ENCODE measurements around the gene PROKR1.
"Not testable (repeated sequence)": the region's sequence is repeated elsewhere in the genome, so short reads cannot be mapped to it uniquely, and the experiment has no call there.

Gene PROKR1
- total RNA-seq: 0 to 1.2 (median 0) reads per million in 17 experiments

DNA sequence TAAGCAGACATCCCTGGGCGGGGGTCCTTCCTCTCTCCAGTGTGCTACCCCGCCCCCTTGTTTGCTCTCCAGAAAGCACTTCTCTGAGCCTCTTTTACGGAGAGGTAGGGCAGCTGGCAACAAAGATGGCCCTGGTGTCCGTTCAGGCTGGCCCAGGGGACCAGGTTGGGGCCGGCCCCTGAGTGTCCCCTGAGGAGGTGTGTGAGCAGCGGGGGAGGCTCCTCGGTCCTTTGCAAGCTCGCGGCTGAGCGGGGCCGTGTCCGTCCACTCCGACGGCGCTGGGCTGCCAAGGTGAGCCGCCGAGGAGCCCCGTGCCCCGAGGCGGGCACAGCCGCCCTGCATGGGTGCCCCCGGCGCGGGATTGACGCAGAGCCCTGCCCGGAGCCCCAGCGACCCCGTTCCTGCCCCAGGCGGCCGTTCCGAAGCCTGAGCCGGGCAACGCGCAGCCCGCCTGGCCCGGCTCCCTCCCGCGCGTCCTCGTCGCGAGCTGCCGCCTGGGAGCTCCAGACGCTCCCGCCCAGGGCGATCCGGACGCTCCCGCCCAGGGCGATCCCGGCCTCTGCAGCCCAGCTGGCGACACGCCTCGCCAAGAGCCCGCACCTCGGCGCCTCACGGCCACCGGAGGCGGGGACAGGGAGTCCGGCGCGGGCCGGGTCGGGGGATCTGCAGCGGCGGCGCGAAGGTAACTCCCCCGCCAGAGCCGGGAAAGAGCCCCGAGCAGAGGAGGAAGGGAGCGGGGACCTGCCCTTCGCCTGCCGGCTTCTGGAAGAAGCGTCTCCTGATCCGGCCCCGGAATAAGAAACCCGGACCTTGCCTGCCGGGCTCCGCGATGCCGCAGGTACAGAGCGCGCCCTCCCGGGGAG, at the start of gene PROKR1:
PROKR1 (plus strand) TSS at position 569 of the 863 bp plus-strand sequence. CDS start 2,243 bp downstream, outside the sequence.
- DNase-seq: peak; percentile 36 to 69 (median 48)

DNA sequence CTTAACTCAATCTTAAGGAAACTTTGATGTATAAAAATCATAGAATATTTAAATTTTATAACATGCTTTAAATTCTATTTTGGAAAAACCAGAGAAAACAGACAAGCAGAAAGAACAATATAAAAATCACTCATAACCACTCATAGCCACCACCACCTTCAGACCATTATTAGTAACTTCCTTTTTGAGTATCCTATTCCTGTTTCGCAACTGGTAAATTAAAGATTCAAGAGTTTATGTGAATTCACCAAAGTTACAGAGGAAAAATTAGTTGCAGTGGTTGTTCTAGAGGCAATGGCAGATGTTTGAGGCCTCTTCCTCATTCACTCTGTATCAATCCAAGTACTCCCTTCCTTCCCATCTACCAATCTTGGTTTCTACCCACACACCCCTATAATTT, 49.3 kb upstream of the PROKR1 start:
- peak in 3 of 4 experiments; percentile 3 to 44 (median 41) for DNase-seq

DNA sequence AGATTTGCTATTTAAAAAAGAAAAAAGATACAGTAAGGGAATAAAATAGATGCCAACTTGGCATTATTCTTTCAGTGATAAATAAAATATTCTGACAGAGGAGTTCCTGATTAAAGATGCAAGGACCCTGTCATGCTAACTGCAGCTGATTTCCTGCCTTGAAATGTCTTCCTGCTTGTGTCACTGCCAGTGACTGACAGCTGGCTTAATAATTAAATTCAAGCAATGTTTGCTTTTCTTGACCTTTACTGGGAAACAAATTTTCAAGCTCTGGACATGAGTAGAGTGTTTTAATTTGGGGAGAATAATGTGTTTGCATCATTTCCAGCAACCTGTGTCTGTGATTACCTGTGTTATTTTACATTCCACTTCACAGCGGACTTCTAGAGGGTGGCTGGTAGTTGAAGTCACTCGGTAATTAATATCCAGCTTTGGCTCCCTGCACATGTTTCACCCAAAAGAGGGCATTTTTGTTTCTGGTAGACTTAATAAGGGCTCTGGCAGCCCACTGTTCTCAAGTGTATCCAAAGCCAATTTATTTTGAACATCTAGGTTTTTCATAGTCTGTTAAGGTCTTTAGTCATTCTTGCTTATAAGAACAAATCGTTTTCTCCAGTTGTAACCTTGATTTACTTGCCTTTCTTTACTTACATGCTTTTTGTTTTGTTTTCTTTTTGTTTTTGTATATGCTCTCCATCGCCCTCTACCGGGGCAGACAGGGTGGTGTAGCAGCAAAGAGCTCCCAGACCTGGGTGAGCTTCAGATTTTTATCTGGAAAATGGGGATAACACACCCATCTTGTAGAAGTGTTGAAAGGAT, 48.5 kb upstream of the PROKR1 start:
- peak; percentile 49 to 73 (median 65) for DNase-seq

DNA sequence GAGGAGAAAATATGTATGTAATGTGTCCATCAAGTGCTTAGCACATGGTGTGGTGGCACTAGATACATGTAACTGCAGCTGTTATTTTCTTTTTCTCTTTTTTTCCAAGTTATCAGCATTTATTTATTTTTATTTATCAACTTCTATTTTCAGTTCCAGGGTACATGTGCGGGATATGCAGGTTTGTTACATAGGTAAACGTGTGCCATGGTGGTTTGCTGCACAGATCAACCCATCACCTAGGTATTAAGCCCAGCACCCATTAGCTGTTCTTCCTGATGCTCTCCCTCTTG, 47.9 kb upstream of the PROKR1 start:
- DNase-seq: not testable (repeated sequence)

DNA sequence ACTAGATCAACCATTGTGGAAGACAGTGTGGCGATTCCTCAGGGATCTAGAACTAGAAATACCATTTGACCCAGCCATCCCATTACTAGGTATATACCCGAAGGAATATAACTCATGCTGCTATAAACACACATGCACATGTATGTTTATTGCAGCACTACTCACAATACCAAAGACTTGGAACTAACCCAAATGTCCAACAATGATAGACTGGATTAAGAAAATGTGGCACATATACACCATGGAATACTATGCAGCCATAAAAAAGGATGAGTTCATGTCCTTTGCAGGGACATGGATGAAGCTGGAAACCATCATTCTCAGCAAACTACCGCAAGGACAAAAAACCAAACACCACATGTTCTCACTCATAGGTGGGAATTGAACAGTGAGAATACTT, 42.9 kb upstream of the PROKR1 start:
- not testable (repeated sequence) for DNase-seq

DNA sequence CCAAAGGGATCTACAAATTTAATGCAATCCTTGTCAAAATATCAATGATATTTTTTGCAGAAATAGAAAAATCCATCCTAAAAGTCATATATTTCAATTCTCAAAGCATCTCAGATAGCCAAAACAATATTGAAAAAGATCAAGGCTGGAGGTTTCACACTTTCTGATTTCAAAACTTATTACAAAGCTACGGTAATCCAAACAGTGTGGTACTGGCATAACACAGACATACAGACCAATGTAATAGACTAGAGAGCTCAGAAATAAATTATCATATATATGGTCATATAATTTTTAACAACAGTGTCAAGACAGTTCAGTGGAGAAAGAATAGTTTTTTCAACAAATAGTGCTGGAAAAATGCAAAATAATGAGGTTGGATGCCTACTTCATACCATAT, 40.3 kb upstream of the PROKR1 start:
- no peak for DNase-seq

DNA sequence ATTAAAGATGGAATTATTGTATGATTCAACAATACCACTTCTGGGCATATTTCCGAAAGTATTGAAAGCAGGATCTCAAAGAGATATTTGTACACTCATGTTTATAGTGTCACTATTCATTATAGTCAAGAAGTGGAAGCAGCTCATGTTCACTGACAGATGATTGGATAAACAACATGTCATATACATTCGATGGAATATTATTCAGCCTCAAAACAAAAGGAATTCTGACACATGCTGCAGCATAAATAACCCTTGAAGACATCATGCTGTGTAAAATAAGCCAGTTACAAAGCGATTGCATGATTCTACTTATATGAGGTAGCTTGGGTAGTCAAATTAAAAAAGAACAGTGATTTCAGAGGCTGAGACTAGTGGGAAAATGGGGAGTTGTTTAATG, 39.3 kb upstream of the PROKR1 start:
- DNase-seq: no peak

DNA sequence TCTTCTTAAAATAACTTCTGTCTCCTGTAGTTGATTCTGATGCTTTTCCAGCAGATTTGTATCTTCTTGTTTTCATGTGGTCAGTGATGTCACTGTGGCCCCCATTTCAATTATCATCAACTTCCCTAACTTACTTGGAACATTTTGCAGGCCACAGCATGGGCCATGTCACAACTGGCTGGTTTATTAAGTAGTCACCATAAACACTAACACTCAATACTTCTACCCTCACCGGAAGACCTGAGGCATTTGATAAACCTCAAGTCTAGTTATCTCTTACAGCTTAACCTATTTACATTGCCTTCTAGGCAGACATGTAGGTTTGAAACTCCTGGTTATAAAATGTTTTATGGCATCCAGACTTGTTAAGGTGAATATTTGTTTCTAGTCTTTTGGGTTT, 37.4 kb upstream of the PROKR1 start:
- peak in 3 of 4 experiments; percentile 9 to 31 (median 19) for DNase-seq

DNA sequence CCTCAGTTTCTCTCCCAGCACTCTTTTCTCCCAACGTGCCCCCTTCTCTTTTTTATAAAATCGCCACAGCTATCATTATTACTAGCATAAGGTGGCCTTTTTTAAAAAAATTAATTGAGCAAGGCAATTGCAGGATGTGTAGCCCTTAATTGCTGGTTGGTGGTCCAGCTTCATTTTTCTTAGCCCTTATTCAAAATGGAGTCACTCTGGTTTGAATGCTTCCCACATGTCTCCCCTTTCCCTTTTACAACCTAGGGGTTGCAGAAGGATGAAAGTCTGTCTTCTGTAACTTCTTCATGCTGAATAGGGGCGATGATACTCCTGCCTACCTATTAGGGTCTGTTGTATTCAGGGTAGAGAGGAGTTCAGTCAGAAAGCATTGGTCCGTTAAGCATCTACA, 36.6 kb upstream of the PROKR1 start:
- DNase-seq: no peak

DNA sequence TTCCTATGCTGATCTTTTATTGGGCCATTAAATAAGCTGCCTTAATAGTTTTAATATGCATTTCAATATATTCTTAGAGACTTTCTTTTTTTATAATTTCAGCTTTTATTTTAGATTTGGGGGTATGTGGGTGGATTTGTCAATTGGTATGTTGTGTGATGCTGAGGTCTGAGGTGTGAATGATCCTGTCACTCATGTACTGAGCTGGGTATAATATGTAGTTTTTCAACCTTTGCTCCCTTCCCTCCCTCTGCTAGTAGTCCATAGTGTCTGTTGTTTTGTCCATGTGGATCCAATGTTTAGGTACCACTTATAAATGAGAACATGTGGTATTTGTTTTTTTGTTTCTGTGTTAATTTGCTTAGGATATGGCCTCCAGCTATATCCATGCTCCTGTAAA, 35.5 kb upstream of the PROKR1 start:
- no peak for DNase-seq

DNA sequence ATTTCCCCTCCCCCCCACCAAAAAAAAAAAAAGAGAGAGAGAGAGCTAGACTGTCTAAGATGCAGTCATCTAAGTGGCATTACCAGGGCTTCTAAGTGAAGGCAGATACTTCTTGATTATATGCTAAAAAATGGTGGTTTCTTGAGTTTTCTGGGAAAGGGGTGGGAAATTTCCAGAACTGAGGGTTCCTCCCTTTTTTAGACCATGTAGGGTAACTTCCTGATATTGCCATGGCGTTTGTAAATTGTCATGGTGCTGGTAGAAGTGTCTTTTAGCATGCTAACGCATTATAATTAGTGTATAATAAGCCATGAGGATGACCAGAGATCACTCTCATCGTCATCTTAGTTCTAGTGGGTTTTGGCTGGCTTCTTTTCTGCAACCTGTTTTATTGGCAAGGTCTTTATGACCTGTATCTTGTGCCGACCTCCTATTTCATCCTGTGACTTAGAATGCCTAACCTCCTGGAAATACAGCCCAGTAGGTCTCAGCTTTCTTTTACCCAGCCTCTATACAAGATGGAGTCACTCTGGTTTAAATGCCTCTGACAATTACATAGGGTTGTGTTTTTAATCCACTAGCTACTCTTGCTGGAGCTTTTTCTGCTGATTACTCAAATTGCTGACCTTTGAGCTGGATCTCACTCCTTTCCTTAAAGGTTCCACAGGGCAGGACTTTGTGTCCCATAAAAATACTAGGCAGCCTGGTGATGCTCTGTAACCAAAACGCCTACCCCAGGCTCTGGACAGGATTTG, 30.4 kb upstream of the PROKR1 start:
- DNase-seq: no peak

DNA sequence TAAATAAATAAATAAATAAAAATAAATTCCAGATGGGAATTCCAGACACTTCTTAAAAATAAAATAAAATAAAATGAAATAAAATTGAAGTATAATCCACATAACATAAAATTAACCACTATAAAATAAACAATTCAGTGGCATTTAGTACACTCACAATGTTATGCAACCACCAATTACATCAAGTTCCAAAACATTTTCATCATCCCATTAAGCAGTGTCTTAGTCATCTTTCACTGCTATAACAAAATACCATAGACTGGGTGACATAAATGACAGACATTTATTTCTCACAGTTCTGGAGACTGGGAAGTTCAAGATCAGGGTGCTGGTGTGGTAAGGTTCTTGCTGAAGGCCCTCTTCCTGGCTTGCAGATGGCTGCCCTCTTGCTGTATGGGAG, 22.6 kb upstream of the PROKR1 start:
- peak in 2 of 4 experiments; percentile 27 to 38 for DNase-seq

DNA sequence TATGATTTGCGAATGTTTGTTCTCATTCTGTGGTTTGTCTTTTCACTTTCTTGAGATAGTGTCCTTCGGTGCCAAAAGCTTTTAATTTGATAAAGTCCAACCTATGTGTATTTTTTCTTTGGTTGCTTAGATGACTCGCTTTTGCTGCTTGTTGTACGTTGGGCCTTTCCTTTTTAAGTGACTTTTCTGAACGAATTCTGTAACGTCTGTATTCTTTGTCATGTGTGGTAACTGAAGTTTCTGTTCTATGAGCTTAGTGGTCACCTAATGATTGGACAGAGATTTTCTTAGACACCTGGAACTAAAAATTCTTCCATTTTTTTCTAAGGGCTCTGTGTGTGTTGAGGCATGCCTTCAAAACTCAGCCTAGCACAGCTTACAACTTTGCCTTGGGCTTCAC, 19.6 kb upstream of the PROKR1 start:
- no peak for DNase-seq

DNA sequence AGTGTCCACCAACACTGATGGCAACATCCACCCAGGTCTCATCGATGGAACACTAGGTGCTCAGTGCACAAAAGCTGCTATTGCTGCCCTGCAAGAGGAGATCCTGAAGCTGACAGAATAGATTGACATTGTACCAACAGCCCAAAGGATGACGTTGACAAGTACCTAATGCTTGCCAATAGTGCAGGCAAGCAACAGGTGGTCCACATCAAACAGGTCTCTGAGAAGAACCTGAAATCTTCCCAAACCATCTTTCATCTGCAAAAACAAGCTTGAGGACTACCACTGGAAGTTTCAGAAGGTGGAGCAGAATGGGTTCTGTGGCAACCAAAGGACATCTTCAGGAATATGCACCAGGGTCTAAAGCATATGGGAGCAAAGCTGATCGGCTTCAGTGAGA, 15.8 kb upstream of the PROKR1 start:
- DNase-seq: no peak

DNA sequence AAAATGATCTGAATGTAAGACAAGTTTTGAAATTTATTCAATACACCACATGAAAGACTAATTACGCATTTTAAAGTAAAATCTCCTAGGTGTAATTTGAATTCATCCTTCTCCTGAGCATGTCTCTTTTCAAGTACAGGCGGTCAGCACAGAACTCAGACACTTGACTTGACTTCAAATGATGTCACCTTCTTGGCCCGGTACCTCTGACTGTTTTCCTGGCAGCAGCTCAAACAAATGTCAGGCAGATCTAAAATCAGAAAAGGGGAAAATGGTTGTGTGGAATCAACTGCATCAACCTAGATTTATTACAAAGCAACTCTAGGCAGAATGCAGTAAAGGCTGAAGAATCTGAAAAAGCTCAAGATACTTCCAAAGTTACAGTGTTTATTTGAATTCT, 11.4 kb upstream of the PROKR1 start:
- no peak for DNase-seq

DNA sequence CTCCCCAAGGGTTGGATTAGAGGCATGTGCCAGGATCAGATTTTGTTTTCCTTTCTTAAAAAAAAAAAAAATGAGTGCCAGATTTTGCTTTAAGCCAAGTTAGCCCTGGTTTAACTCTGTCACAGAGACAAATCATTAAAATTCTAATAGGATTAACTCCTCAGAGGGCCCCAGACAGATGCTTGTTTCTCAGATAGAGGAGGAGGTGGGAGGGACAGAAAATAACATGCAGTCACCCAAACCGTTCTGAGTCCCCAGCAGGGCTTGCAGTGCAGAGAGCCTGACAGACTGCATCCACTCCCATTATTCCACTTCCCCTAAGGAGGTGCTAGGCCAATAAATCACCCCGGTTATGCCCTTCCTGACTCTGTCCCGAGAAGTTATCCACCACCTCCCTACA, 6.3 kb upstream of the PROKR1 start:
- DNase-seq: no peak

DNA sequence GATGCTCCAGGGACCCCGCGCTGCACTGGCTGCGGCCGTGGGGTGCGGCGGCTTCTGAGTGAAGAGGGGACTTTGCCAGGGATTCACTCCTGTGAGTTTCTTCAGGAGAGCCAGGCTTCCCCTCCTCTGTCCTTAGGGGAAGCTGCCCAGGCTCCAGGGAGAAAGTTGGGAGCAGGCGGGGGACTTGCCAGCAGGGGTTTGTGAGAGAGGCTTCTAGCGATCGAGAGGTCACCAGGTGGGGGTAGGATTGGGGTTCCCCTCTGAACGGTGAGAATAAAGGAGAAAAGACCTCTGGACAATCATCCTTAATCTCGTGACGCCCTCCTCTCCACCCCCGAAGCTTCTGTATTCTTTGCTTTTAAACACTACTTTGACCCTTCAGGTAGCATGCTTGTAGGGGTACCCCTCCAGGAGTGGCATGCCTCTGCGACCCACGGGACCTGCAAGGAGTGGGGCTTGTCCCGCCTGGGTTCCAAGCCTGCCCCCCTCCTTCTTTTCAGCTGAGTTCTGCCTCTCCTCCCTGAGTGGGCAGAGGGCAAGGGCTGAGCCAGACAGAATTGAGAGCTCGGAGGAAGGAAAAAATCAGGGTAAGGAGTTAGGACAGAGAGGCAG, 601 bp downstream of the PROKR1 start:
- DNase-seq: no peak

DNA sequence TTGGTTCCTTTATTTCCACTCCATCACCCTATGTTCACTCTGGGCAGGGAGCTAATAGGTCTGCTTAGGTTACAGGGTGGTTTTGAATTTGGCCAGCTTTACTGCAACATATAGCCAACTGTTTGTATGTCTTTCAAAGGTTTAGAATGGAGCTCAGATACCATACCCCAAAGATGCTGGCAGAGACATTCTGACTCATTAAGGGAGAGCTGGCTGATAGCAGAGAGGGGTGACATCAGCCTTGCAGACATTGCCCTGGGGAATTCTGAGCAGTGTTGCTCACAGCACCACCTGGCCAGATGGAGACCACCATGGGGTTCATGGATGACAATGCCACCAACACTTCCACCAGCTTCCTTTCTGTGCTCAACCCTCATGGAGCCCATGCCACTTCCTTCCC, 2.1 kb downstream of the PROKR1 start:
- DNase-seq: no peak

DNA sequence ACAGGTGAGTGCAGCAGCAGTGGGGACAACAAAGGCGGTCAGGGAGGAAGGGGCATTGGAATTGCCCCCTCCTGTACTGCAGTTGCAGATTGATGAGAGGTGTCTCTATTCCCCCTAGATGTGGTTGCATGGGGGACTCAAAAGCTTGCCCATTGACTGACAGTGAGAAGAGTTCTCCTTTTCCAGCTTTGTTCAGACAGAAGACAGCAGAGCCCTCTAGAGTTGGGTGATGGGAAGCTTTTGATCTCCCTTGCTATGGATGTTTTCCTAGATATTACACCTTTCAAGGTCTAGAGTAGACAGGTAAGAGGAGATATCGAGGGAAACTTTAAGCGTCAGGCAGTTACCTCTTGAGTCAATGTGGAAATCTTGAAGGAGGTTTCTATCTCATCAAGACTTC, 2.9 kb downstream of the PROKR1 start:
- peak in 3 of 4 experiments; percentile 16 to 32 (median 26) for DNase-seq

DNA sequence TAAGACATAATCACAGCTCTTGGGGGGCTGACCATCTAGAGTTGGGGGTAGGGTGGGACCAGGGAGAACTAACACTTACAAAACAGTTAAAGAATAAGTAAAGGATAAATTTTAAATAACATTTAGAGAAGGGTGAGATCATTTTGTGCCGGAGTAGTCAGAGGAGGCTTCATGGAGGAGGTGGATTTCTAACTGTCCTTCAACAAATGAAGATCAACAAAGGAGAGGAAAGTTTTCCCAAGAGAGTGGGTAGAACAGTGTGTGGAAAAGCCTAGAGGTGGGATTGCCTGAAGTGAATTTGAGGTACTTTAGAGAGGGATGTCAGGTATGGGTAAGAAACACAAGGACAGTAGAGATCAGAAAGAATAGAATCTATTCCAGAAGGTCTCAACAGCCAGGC, 7.3 kb downstream of the PROKR1 start:
- no peak for DNase-seq

DNA sequence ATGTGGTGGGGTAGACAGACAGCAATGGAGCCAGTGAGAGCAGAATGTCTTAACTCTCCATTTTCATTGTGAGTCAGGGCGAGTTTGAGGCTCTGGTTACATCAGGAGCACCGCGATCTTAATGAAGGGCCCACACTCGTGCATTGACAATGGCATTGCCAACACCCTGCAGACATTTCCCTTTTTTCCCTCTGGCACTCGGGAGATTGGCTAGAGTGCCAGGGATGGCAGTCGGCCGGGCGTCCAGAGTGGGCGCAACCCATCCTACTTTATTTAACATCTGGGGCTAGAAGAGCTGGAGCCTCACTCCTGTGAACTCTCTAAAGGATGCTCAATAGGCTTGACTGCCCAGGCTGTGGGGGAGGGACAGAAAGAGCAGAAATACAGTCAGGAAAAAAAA, 9.7 kb downstream of the PROKR1 start:
- DNase-seq: no peak

DNA sequence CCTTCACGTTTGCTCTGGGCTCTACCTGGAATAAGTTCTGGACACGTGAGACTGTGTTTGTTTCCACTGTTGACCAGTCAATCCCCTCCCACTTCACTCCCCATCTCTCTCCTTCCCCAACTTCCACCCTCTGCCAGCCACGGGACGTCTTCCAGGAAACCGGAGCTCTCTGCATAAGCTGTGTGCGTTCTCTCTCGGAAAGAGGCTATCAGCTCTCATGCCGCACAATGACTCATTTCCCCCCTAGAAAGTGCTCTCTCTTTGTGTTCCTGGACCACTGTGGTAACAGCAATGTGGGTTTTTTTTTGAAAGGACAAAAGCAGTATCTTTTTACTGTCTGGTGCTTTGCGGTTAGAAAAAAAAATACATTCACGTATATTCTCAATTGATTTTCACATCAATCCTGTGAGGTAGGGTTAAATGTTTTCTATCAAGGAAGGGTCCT, 10.2 kb downstream of the PROKR1 start:
- DNase-seq: peak; percentile 22 to 56 (median 50)

DNA sequence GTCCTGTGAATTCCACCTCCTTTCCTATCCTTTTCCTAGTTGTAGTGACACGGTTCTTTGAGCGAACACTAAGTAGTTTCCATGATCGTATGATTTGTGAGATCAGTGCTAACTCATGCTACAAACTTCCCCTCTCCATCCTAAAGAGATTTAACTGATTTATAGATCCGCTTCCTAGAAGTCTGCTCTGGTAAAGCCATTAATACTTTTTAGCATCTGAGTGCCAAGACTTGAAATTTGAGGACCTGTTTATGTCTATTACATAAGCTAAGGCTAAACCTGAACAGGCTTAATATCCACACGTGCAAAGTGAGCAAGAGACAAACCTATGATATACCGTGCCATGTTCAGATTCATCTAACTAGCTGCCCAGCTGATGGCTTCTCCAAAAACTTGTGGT, 14.9 kb downstream of the PROKR1 start:
- DNase-seq: peak in 1 of 4 experiments; percentile 21

Data from suppressor macrophage (primary cell).